ENCODE results near the gene TTC28.

DNA sequence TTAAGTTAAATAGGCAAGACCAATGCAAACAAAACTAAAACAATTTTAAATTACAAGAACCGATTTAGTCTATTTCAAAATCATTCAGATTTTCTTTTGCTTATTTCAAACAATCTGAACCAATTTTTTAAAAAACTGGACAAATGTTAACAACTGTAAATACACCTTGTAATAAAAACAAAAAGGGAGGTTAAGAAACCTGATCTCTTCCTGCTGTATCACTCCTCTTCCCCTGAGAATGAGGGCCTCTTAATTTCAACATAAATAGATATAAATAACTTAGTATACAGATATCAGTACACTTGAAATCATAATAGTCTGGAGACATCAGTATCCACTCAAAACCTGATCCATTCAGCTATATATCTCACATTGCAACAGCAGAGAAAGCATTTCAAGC is 346.6 kb downstream of the TTC28 start:
- TF ChIP-seq CTCF (conservative IDR thresholded peaks at IDR 0.05 in 1 of 2, IDR thresholded peaks at IDR 0.05 in 1 of 2; ENCODE audit: low read depth in 1 of 2, low read length in 2 of 2) (no peak), EZH2 (IDR thresholded peaks at IDR 0.05; ENCODE audit: low read length, missing control alignments) (no peak)
